Activated CD8-positive, alpha-beta T cell treated with anti-CD3 and anti-CD28 coated beads for 36 hours (primary cell): ENCODE measurements around the gene PGM2. TPM values are rescaled to one million over a fixed set of nuclear protein-coding genes. Genes with fewer than 3 reads are reported as not detected.

Source experiments
- ATAC-seq: fragments of 200-7000 bp; cut with Tn5 transposase; one replicate; pipeline ENCODE4 v1.10.0; 2021; ENCODE audit warnings: mild to moderate bottlenecking, moderate library complexity
- CTCF ChIA-PET: fragments of 350-600 bp; sonication (Branson Sonifier 250); formaldehyde crosslinking; loops from one replicate; lab custom pipeline; 2021; ENCODE audit warnings: antibody characterized with exemption; lab: Charles Lee
- POLR2A ChIA-PET: fragments of 350-600 bp; sonication (Branson Sonifier 250); formaldehyde crosslinking; loops from one replicate; lab custom pipeline; 2021; ENCODE audit warnings: antibody characterized with exemption; lab: Charles Lee
- DNase-seq: peaks from one replicate; pipeline ENCODE4 v3.0.0-alpha.2; 2020
- H3K27ac Mint-ChIP-seq: one replicate; pipeline ENCODE4 v1.8.0; 2021; ENCODE audit warnings: mild to moderate bottlenecking, mixed read lengths
- H3K27me3 Mint-ChIP-seq: one replicate; pipeline ENCODE4 v1.8.0; 2021; ENCODE audit warnings: mixed read lengths
- H3K36me3 Mint-ChIP-seq: one replicate; pipeline ENCODE4 v1.8.0; 2021; ENCODE audit warnings: low read depth, mixed read lengths
- H3K4me1 Mint-ChIP-seq: one replicate; pipeline ENCODE4 v1.8.0; 2021; ENCODE audit warnings: low read depth, mixed read lengths
- H3K4me3 Mint-ChIP-seq: one replicate; pipeline ENCODE4 v1.8.0; 2021; ENCODE audit warnings: mild to moderate bottlenecking, moderate library complexity, mixed read lengths
- H3K9me3 Mint-ChIP-seq: one replicate; pipeline ENCODE4 v1.8.0; 2021; ENCODE audit warnings: mixed read lengths
- CTCF ChIP-seq: fragments of 200-600 bp; IDR thresholded peaks from one replicate; pipeline ENCODE4 v1.8.0; 2022; ENCODE audit warnings: antibody characterized with exemption, mild to moderate bottlenecking
- intact Hi-C: fragments of 100-400 bp; cut with micrococcal nuclease; formaldehyde crosslinking; loops from one replicate; pipeline ENCODE4 v1.10.0; 2022
- total RNA-seq, 2 experiments: library from RNA; stranded (reverse); gene quantifications; one replicate each; pipeline ENCODE4 v1.2.3, GENCODE V29; 2021

PGM2 gene
- total RNA-seq, 2 experiments from 2014 or later: 63.0 to 67.6 TPM

GRCh38 chr4:37837446-37837845, 11.0 kb downstream of the PGM2 start:
- no peaks in the 10 kb centered on the region for H3K27me3 Mint-ChIP-seq
- CTCF ChIA-PET: interaction anchor here (1.7 kb wide), 1 partner anchor 17 kb away, joined by 4 read pairs; no protein-coding TSS in a partner anchor

GRCh38 chr4:37839426-37839825, 12.9 kb downstream of the PGM2 start:
- TF ChIP-seq CTCF: no peak
- ChIA-PET POLR2A (no interaction called here), CTCF (interaction anchor here (1.0 kb wide), 1 partner anchor 36 kb away, joined by 4 read pairs; no protein-coding TSS in a partner anchor)
- no peak overlapping the region for H3K27ac Mint-ChIP-seq
- peaks cover 25% of the 10 kb centered on the region for H3K4me1 Mint-ChIP-seq
- intact Hi-C loops: no loop called here
- H3K36me3 Mint-ChIP-seq: peaks cover 48% of the 10 kb centered on the region
- no peaks in the 10 kb centered on the region for H3K9me3 Mint-ChIP-seq
- H3K4me3 Mint-ChIP-seq: no peak overlapping the region
- DNase-seq (no peak), ATAC-seq (no peak)
- no peaks in the 10 kb centered on the region for H3K27me3 Mint-ChIP-seq

More at GRCh38 chr4:37837446-37837845, 11.0 kb downstream of the PGM2 start:
- H3K4me3 Mint-ChIP-seq: no peak overlapping the region
- peaks cover 25% of the 10 kb centered on the region for H3K4me1 Mint-ChIP-seq
- peak overlapping the region; percentile 58 for H3K27ac Mint-ChIP-seq
- POLR2A ChIA-PET: interaction anchor here (1.1 kb wide), 1 partner anchor 11 kb away, joined by 3 read pairs; the partner anchor contains the start of gene PGM2
- intact Hi-C loops: no loop called here
- ATAC-seq (peak; percentile 65), DNase-seq (peak; percentile 14)
- H3K9me3 Mint-ChIP-seq: no peaks in the 10 kb centered on the region
- H3K36me3 Mint-ChIP-seq: peaks cover 43% of the 10 kb centered on the region
- TF ChIP-seq CTCF: no peak

- Mint-ChIP-seq H3K36me3 (peaks cover 40% of the 10 kb centered on the region), H3K27me3 (no peaks in the 10 kb centered on the region), H3K27ac (no peak overlapping the region), H3K4me1 (no peaks in the 10 kb centered on the region), H3K9me3 (no peaks in the 10 kb centered on the region), H3K4me3 (no peak overlapping the region)
- POLR2A ChIA-PET: interaction anchor here (0.5 kb wide), 1 partner anchor 187 kb away, joined by 3 read pairs; no protein-coding TSS in a partner anchor
- intact Hi-C loops: no loop called here
- CTCF ChIA-PET: no interaction called here
- ATAC-seq (no peak), DNase-seq (no peak)
- TF ChIP-seq CTCF: no peak
Observed at GRCh38 chr4:37844204-37844603, 17.7 kb downstream of the PGM2 start.

GRCh38 chr4:37845201-37845600, 18.7 kb downstream of the PGM2 start:
- POLR2A ChIA-PET: no interaction called here
- no peak for ATAC-seq

More at GRCh38 chr4:37845201-37845600, 18.7 kb downstream of the PGM2 start:
- CTCF ChIA-PET: no interaction called here
- Mint-ChIP-seq H3K9me3 (no peaks in the 10 kb centered on the region), H3K4me1 (no peaks in the 10 kb centered on the region), H3K36me3 (peaks cover 40% of the 10 kb centered on the region), H3K27ac (no peak overlapping the region), H3K27me3 (no peaks in the 10 kb centered on the region), H3K4me3 (no peak overlapping the region)
- intact Hi-C loops: no loop called here
- DNase-seq: no peak
- TF ChIP-seq CTCF: no peak
